ENCODE results near the gene SPINK1. TPM values are rescaled to one million over a fixed set of nuclear protein-coding genes. Genes with fewer than 3 reads are reported as not detected.
"Not testable (repeated sequence)": the region's sequence is repeated elsewhere in the genome, so short reads cannot be mapped to it uniquely, and the experiment has no call there.

Gene SPINK1
- total RNA-seq (2014; rRNA removed; shearing (Covaris generic); ENCODE audit: low replicate concordance), result not detected in 2 replicates

DNA sequence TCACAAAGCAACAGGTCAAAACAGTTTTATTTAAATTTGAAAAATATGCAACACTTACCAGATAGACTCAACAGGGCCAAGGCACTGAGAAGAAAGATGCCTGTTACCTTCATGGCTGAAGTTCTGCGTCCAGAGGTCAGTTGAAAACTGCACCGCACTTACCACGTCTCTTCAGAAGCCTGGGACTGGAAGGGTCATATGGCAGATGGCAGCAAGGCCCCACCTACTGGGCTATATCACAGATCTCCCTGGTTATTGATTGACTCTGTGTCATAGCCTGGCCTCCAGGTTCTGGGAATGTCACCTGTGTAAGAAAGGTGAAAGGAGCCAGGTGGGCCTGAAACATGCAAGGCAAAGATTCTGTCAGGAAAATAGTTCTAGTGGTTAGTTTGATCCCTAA lies at the start of gene SPINK1:
TSS of gene SPINK1 (minus strand) at position 207 of the 400 bp plus-strand sequence. CDS start at position 113, 94 bp downstream.
- Histone ChIP-seq H3K4me3 (no peak within 1 kb of the TSS), H3K27me3 (peaks cover 24% of the 10 kb centered on the region), H3K9me3 (no peaks in the 10 kb centered on the region), H3K36me3 (no peaks in the 10 kb centered on the region)
- no peak for DNase-seq

DNA sequence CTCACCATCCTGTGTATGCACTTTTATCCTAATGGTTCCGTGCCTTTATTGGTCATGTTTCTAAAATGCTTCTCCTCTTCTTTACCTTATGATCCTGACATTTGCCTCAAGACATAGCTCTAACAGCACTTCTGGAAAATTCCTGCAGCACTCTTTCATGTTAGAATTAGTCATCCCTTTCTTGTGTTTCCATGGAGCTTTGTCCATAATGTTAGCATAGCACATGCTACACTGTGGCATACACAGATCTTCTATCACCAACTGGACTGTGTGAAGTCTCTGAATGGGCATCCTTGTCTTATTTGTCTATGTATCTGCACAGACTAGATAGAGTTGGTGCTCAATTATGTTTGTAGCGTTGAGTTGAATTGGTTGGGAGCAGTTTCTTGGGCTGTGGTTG lies 49.0 kb upstream of the SPINK1 start:
- Histone ChIP-seq H3K27me3 (peaks cover 14% of the 10 kb centered on the region), H3K4me3 (no peak overlapping the region), H3K9me3 (no peaks in the 10 kb centered on the region; the same call in 1 of the 2 replicates), H3K36me3 (no peaks in the 10 kb centered on the region)
- no peak for DNase-seq

GRCh38 chr5:147879784-147880183 lies 48.3 kb upstream of the SPINK1 start:
- Histone ChIP-seq H3K4me3 (no peak overlapping the region), H3K9me3 (no peaks in the 10 kb centered on the region; the same call in 1 of the 2 replicates), H3K27me3 (peaks cover 14% of the 10 kb centered on the region), H3K36me3 (no peaks in the 10 kb centered on the region)
- DNase-seq, result no peak

GRCh38 chr5:147878066-147878759 lies 46.7 kb upstream of the SPINK1 start, which contains the start of gene SCGB3A2:
TSS of gene SCGB3A2 (plus strand) at chr5:147878711. CDS start at chr5:147878804, 93 bp downstream.
- peaks cover 14% of the 10 kb centered on the region for H3K27me3 ChIP-seq

GRCh38 chr5:147876626-147877025 lies 45.2 kb upstream of the SPINK1 start:
- Histone ChIP-seq H3K36me3 (no peaks in the 10 kb centered on the region), H3K4me3 (no peak overlapping the region)

More at GRCh38 chr5:147878066-147878759, 46.7 kb upstream of the SPINK1 start, which contains the start of gene SCGB3A2:
- Histone ChIP-seq H3K36me3 (no peaks in the 10 kb centered on the region), H3K4me3 (no peak within 1 kb of the TSS), H3K9me3 (no peaks in the 10 kb centered on the region; the same call in 1 of the 2 replicates)
- no peak for DNase-seq

GRCh38 chr5:147876141-147876540 lies 44.7 kb upstream of the SPINK1 start:
- Histone ChIP-seq H3K4me3 (no peak overlapping the region), H3K27me3 (peaks cover 14% of the 10 kb centered on the region), H3K9me3 (no peaks in the 10 kb centered on the region; the same call in 1 of the 2 replicates), H3K36me3 (no peaks in the 10 kb centered on the region)
- no peak for DNase-seq

More at GRCh38 chr5:147876626-147877025, 45.2 kb upstream of the SPINK1 start:
- Histone ChIP-seq H3K9me3 (no peaks in the 10 kb centered on the region; the same call in 1 of the 2 replicates), H3K27me3 (peaks cover 14% of the 10 kb centered on the region)
- DNase-seq, result no peak

DNA sequence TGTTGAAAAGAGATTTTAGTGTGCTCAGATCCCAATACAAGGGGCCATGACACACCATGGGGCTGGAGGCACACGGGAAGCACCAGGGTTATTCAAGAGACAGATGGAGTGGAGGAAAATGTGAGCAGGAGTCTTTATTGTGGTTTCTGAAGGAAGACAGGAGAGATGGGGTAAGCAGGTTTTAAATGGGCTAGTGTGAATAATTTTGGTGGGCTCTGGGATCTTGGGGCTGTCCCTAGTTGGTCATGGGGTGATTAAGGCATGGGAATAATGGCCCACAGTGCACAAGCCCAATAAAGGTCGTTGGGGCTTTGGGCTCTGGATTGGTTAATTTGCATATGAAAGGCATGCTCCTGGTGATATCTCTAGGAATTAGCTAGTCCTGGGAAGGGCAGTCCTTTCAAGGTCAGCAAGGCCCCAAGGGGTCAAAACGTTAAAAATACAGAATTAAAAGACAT lies 43.5 kb upstream of the SPINK1 start:
- DNase-seq, result no peak
- Histone ChIP-seq H3K9me3 (no peaks in the 10 kb centered on the region; the same call in 1 of the 2 replicates), H3K36me3 (no peaks in the 10 kb centered on the region), H3K27me3 (peaks cover 11% of the 10 kb centered on the region), H3K4me3 (no peak overlapping the region)

GRCh38 chr5:147874118-147874875 lies 42.8 kb upstream of the SPINK1 start:
- DNase-seq, H3K9me3 ChIP-seq, H3K4me3 ChIP-seq, H3K36me3 ChIP-seq, H3K27me3 ChIP-seq: not testable (repeated sequence)

DNA sequence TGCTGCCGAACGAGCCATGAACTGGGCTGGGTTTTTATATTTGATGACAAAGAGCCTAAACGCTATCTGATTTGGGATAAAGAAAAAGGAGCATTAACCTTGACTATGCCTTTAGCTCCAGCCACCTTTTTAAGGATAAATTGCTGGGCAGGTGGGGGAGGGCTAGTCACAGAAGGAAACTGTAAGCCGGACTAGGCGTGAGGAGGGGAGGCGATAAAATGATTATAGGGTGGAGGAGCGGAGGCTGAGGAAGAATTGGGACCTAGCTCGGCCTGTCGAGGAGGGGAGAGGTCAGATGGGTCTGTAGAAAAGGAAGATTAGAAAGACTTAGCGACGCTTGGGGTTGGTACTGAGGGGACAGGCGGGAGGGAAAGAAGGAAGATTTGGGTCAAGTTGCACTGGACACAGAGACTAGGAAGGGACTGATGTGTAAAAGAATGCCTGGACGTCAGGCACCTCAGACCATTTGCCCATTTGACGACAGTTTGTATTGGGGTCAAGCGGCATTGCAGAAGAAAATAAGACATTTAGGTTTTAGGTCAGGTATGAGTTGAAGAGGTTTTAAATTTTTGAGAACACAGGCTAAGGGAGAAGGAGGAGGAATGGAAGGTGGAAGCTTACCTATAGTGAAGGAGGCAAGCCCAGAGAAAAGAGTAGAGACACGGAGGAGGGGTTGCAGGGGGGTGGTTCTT lies 41.4 kb upstream of the SPINK1 start:
- not testable (repeated sequence) for H3K36me3 ChIP-seq, H3K27me3 ChIP-seq, DNase-seq, H3K9me3 ChIP-seq, H3K4me3 ChIP-seq

DNA sequence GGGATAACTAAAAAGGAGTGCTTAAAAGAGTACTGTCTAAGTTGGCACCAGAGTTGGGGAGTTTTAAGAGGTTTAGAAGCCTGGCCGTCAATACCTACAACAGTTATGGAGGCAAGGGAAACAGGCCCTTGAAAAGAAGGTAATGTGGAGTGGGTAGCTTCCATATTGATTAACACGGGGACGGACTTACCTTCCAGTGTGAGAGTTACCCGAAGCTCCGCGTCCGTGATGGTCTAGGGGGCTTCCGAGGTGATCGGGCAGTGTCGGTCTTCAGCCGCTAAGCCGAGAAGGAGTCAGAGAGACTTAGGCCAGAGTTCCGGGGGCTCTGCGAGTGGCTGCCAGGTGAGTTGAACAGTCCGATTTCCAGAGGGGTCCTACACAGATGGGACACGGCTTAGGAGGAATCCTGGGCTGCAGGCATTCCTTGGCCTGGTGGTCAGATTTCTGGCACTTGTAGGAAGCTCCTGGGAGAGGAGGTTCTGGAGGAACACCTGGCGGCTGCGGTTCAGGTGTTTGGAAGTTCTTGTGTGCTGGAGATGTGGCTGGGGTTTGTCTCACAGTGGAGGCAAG lies 40.6 kb upstream of the SPINK1 start:
- H3K36me3 ChIP-seq, H3K9me3 ChIP-seq, H3K4me3 ChIP-seq, H3K27me3 ChIP-seq, DNase-seq: not testable (repeated sequence)

GRCh38 chr5:147869892-147870291 lies 38.4 kb upstream of the SPINK1 start:
- H3K27me3 ChIP-seq, H3K4me3 ChIP-seq, DNase-seq, H3K36me3 ChIP-seq, H3K9me3 ChIP-seq: not testable (repeated sequence)

GRCh38 chr5:147869112-147869511 lies 37.6 kb upstream of the SPINK1 start:
- Histone ChIP-seq H3K4me3 (no peak overlapping the region), H3K9me3 (no peaks in the 10 kb centered on the region), H3K36me3 (no peaks in the 10 kb centered on the region), H3K27me3 (no peaks in the 10 kb centered on the region)
- no peak for DNase-seq

DNA sequence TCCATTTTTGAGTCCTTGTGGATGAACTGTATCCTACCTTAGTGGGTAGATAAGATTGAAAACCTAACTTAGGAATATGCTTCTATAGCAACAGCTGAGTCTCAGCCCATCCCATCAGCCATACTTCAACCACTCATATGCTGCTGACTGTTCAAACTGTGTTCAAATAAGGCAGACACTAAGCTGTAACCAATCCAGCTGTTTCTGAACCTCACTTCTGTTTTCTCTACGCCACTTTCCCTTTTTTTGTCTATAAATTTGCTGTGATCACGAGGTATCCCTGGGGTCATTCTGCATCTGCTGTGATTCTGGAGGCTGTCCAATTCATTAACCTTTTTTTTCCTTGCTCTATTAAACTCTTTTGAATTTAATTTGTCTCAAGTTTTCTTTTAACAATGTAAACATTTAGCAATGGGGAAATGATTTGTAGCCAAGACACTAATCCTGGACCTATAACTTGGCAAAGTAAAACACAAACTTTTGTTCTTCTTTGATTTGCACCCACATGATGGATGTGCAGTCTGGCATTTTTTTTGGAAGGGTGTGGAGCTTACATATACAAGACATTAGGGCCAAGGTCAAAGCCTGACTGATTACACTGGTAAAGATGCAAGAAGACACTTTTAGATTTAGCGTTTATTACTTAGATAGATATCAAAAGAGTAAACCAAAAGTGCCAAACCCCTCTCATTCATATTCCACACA lies 32.1 kb upstream of the SPINK1 start:
- DNase-seq, result no peak
- Histone ChIP-seq H3K4me3 (no peak overlapping the region), H3K36me3 (no peaks in the 10 kb centered on the region), H3K27me3 (no peaks in the 10 kb centered on the region), H3K9me3 (no peaks in the 10 kb centered on the region; the same call in 1 of the 2 replicates)

DNA sequence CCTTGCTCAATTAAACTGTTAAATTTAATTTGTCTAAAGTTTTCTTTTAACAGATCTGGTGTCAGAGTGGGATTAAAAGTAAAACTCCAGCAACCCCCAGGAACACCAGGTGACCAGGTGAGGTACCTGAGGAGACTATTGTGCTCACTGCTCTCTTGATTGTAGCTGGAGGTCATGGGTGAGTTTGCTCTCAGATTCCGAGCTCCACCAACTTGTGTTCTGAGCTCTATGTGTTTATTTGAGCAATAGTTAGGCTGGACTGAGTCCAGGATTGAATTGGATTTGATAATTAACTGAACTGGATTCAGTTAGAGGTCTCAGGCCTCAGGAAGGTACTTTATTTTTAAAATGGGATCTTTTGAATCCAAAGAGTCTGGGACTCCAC lies 29.2 kb upstream of the SPINK1 start:
- no peak for DNase-seq
- Histone ChIP-seq H3K27me3 (peaks cover 3% of the 10 kb centered on the region; the same call in 1 of the 2 replicates), H3K4me3 (no peak overlapping the region), H3K9me3 (no peaks in the 10 kb centered on the region; the same call in 1 of the 2 replicates), H3K36me3 (no peaks in the 10 kb centered on the region)

DNA sequence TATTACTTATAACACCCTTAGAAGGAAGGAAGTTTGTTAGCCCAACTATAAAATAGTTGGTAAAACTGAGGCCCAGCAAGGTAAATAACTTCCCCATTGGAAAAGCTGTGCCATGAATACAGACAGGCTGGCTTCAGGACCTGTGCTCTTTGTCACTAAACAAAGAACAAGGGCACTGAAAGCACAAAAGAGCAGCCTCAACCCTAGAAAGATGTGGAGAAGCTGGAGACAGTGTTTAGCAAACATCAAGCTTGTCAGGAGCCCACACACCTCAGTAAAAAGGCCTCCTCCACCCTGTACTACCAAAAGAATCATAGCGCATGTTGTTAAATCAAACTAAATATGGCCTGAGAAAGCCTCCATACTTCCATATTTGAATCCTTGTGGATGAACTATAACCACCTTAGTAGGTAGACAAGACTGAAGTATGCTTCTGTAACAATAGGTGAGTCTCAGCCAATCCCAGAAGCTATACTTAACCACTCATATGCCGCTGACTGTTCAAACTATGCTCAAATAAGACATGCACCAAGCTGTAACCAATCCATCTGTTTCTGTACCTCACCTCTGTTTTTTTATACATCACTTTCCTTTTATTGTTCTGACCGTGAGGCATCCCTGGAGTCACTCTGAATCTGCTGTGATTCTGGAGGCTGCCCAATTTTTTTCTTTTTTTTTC lies 28.6 kb upstream of the SPINK1 start:
- H3K27me3 ChIP-seq, result peaks cover 3% of the 10 kb centered on the region; the same call in 1 of the 2 replicates
- H3K4me3 ChIP-seq, result no peak overlapping the region
- H3K9me3 ChIP-seq, result no peaks in the 10 kb centered on the region; the same call in 1 of the 2 replicates
- no peak for DNase-seq
- no peaks in the 10 kb centered on the region for H3K36me3 ChIP-seq
